CD14-positive monocyte (primary cell): ENCODE results near the gene MPC1. TPM values are rescaled to one million over a fixed set of nuclear protein-coding genes. Genes with fewer than 3 reads are reported as not detected.

ENCODE experiments used
- DNase-seq, 3 donors: peaks; one replicate each; pipeline ENCODE4 v3.0.0-alpha.2; 2011 to 2022
- H2AFZ ChIP-seq: 2 replicates; pipeline ENCODE4 v1.6.0; 2012; ENCODE audit warnings: mild to moderate bottlenecking, low read depth, low read length, inconsistent platforms; ENCODE audit not compliant: insufficient read depth, poor library complexity, severe bottlenecking
- H3K27ac ChIP-seq, 2 donors: 1 replicate in 1 of 2; 2 replicates in 1 of 2; pipeline ENCODE4 v1.5.1; 2012 to 2013; ENCODE audit warnings: low read length in 2 of 2, control low read depth in 1 of 2, inconsistent platforms in 1 of 2, low read depth in 1 of 2, mild to moderate bottlenecking in 1 of 2
- H3K27me3 ChIP-seq, 2 donors: one replicate each; pipeline versions ENCODE4 v1.6.0 to v1.6.1; 2011 to 2013; ENCODE audit warnings: low read length in 2 of 2; ENCODE audit not compliant: control insufficient read depth in 2 of 2, insufficient read depth in 2 of 2
- H3K36me3 ChIP-seq, 2 donors: replicated peaks in 1 of 2; 1 replicate in 1 of 2; 2 replicates in 1 of 2; pipeline versions ENCODE4 v1.5.1 to v1.6.1; 2012 to 2013; ENCODE audit warnings: low read length in 2 of 2, control low read depth in 1 of 2, inconsistent platforms in 1 of 2, mild to moderate bottlenecking in 1 of 2; ENCODE audit not compliant: insufficient read depth in 2 of 2, control insufficient read depth in 1 of 2
- H3K4me1 ChIP-seq, 2 donors: 1 replicate in 1 of 2; 2 replicates in 1 of 2; pipeline versions ENCODE4 v1.5.1 to v1.6.1; 2012 to 2013; ENCODE audit warnings: low read length in 2 of 2, control low read depth in 1 of 2, inconsistent platforms in 1 of 2, mild to moderate bottlenecking in 1 of 2, moderate library complexity in 1 of 2; ENCODE audit not compliant: insufficient read depth in 2 of 2, control insufficient read depth in 1 of 2
- H3K4me2 ChIP-seq: replicated peaks from 2 replicates; pipeline ENCODE3; 2012; ENCODE audit warnings: low read length, moderate library complexity, mild to moderate bottlenecking; ENCODE audit not compliant: poor library complexity, severe bottlenecking; ENCODE audit errors: extremely low read depth
- H3K4me3 ChIP-seq, 3 experiments: fragments of 200-600 bp in 1 of 3; sonication (generic) in 1 of 3; replicated peaks in 1 of 3; 1 replicate in 2 of 3; 2 replicates in 1 of 3; pipeline ENCODE4 v1.5.1; 2011 to 2013; ENCODE audit warnings: low read length in 3 of 3, mild to moderate bottlenecking in 3 of 3, control low read depth in 2 of 3, low read depth in 2 of 3, inconsistent platforms in 1 of 3, moderate library complexity in 1 of 3
- H3K79me2 ChIP-seq: 2 replicates; pipeline ENCODE4 v1.6.0; 2012; ENCODE audit warnings: mild to moderate bottlenecking, control low read depth, inconsistent platforms, low read length, moderate library complexity; ENCODE audit not compliant: insufficient read depth
- H3K9ac ChIP-seq: 2 replicates; pipeline ENCODE4 v1.6.0; 2017; ENCODE audit warnings: low read length, mild to moderate bottlenecking; ENCODE audit not compliant: insufficient read depth, poor library complexity, severe bottlenecking
- H3K9me3 ChIP-seq, 2 donors: replicated peaks in 1 of 2; 1 replicate in 1 of 2; 2 replicates in 1 of 2; pipeline versions ENCODE4 v1.5.1 to v1.6.1; 2012 to 2013; ENCODE audit warnings: low read length in 2 of 2, control low read depth in 1 of 2; ENCODE audit not compliant: control insufficient read depth in 1 of 2, insufficient read depth in 1 of 2
- H4K20me1 ChIP-seq: 2 replicates; pipeline ENCODE4 v1.6.0; 2012; ENCODE audit warnings: mild to moderate bottlenecking, low read length, control low read depth, moderate library complexity; ENCODE audit not compliant: insufficient read depth
- H3K27ac Mint-ChIP-seq, 7 donors: one replicate each; pipeline ENCODE4 v1.8.0; 2020; ENCODE audit warnings: mild to moderate bottlenecking in 7 of 7, mixed read lengths in 7 of 7, moderate library complexity in 6 of 7, inconsistent platforms in 2 of 7
- H3K27me3 Mint-ChIP-seq, 3 donors: one replicate each; pipeline ENCODE4 v1.8.0; 2021 to 2022; ENCODE audit warnings: low read depth in 3 of 3, mild to moderate bottlenecking in 3 of 3, mixed read lengths in 3 of 3, moderate library complexity in 3 of 3, inconsistent platforms in 1 of 3
- H3K36me3 Mint-ChIP-seq, 2 donors: one replicate each; pipeline ENCODE4 v1.8.0; 2020; ENCODE audit warnings: mixed read lengths in 2 of 2, inconsistent platforms in 1 of 2, mild to moderate bottlenecking in 1 of 2
- H3K4me1 Mint-ChIP-seq: one replicate; pipeline ENCODE4 v1.8.0; 2020; ENCODE audit warnings: mild to moderate bottlenecking, mixed read lengths
- H3K4me3 Mint-ChIP-seq, 2 donors: one replicate each; pipeline ENCODE4 v1.8.0; 2020; ENCODE audit warnings: mild to moderate bottlenecking in 2 of 2, mixed read lengths in 2 of 2, moderate library complexity in 1 of 2
- H3K9me3 Mint-ChIP-seq, 7 donors: one replicate each; pipeline ENCODE4 v1.8.0; 2020 to 2022; ENCODE audit warnings: mixed read lengths in 7 of 7, mild to moderate bottlenecking in 6 of 7, moderate library complexity in 6 of 7, inconsistent platforms in 2 of 7
- WGBS: methylation state at CpG from one replicate; pipeline ENCODE4 v1.1.5; 2013; ENCODE audit warnings: missing lambda C conversion rate; ENCODE audit not compliant: insufficient coverage; 5-methylcytosine and 5-hydroxymethylcytosine counted together
- intact Hi-C, 2 donors: fragments of 100-400 bp; cut with micrococcal nuclease; formaldehyde crosslinking; loops; one replicate each; pipeline versions ENCODE4 v1.15.0 to v1.15.1; 2023
- polyA plus RNA-seq, 3 donors: library from polyadenylated mRNA; depleted of rRNA in 1 of 3; unstranded in 2 of 3; stranded (reverse) in 1 of 3; fragments of 300-500 nt in 2 of 3; fragments of >200 nt in 1 of 3; fragmentation: Illumina TruSeq in 2 of 3; gene quantifications; 1 replicate in 2 of 3; 2 replicates in 1 of 3; pipeline ENCODE4 v1.2.3, GENCODE V29; 2012 to 2021
- TF ChIP-seq, protein P1 (sequence below): fragments of 200-600 bp; IDR thresholded peaks from one replicate; pipeline ENCODE4 v1.8.0; 2022; ENCODE audit warnings: antibody characterized with exemption, mild to moderate bottlenecking

The MPC1 gene
- polyA plus RNA-seq, 3 donors = 52.4 to 122 (median 104) TPM

DNA sequence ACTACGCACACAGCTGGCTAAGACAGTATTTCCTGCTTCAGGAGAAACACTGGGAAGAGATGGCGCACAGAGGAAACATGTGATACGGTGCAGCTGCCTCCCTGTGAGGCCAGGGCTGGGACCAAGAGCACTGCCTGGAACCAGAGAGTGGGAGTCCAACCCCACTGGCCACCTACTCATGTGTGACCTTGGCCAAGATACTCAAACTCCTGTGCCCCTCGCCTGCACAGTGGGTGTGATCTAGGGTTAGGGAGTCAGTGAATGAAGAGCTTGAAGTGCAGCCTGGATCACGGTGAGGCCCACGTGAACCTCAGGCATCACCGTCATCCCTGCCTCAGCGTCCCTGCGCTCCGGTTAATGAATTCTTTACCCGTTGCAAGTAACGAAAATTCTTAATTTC is 41.7 kb upstream of the MPC1 start:
- Mint-ChIP-seq H3K4me1 (peaks cover 6% of the 10 kb centered on the region), H3K9me3 (peaks cover 0 to 6% (median 2%) of the 10 kb centered on the region in 7 donors), H3K4me3 (no peak overlapping the region), H3K36me3 (peaks cover 0 to 3% of the 10 kb centered on the region in 2 donors), H3K27me3 (no peaks in the 10 kb centered on the region), H3K27ac (no peak overlapping the region)
- no peaks in the 10 kb centered on the region for H4K20me1 ChIP-seq
- H3K4me1 ChIP-seq = peaks cover 0 to 3% of the 10 kb centered on the region in 2 donors
- H3K4me3 ChIP-seq = no peak overlapping the region
- DNase-seq = no peak
- no peaks in the 10 kb centered on the region for H3K79me2 ChIP-seq
- H3K27me3 ChIP-seq = no peaks in the 10 kb centered on the region
- H2AFZ ChIP-seq = no peak overlapping the region
- no peak overlapping the region for H3K4me2 ChIP-seq
- no peak overlapping the region for H3K9ac ChIP-seq
- H3K36me3 ChIP-seq = no peaks in the 10 kb centered on the region
- no peak overlapping the region for H3K27ac ChIP-seq
- 98% methylated on average over 5 of the region's 12 CpGs for WGBS
- H3K9me3 ChIP-seq = no peaks in the 10 kb centered on the region
- intact Hi-C loops = no loop called here
- TF ChIP-seq, protein P1, sequence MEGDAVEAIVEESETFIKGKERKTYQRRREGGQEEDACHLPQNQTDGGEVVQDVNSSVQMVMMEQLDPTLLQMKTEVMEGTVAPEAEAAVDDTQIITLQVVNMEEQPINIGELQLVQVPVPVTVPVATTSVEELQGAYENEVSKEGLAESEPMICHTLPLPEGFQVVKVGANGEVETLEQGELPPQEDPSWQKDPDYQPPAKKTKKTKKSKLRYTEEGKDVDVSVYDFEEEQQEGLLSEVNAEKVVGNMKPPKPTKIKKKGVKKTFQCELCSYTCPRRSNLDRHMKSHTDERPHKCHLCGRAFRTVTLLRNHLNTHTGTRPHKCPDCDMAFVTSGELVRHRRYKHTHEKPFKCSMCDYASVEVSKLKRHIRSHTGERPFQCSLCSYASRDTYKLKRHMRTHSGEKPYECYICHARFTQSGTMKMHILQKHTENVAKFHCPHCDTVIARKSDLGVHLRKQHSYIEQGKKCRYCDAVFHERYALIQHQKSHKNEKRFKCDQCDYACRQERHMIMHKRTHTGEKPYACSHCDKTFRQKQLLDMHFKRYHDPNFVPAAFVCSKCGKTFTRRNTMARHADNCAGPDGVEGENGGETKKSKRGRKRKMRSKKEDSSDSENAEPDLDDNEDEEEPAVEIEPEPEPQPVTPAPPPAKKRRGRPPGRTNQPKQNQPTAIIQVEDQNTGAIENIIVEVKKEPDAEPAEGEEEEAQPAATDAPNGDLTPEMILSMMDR = no peak

DNA sequence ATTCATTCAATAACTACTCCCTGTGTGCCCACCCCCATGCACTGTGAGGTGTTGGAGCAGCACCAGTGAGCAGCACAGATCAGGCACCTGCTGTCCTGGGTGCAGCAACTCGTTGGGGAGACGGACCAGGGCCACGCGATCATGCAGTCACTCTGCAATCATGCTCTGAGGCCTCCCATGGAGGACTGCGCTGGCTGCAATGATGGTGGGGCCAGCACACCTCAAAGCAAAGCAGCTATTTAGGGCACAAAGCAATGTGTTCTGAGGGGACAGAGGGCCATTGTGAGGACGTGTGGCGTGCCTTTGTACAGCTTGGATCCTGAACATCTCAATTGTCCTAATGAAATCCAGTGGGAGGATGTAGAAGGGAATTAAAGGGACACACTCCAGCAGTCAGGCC is 41.0 kb upstream of the MPC1 start:
- Mint-ChIP-seq H3K4me3 (no peak overlapping the region), H3K4me1 (peaks cover 9% of the 10 kb centered on the region), H3K9me3 (peaks cover 0 to 4% (median 2%) of the 10 kb centered on the region in 7 donors), H3K27ac (no peak overlapping the region), H3K36me3 (peaks cover 0 to 3% of the 10 kb centered on the region in 2 donors), H3K27me3 (no peaks in the 10 kb centered on the region)
- no peak overlapping the region for H3K4me2 ChIP-seq
- H3K36me3 ChIP-seq = no peaks in the 10 kb centered on the region
- no peak overlapping the region for H3K9ac ChIP-seq
- no peaks in the 10 kb centered on the region for H3K9me3 ChIP-seq
- H3K27me3 ChIP-seq = no peaks in the 10 kb centered on the region
- no peak overlapping the region for H3K27ac ChIP-seq
- H2AFZ ChIP-seq = no peak overlapping the region
- DNase-seq = no peak
- 97% methylated on average over 6 of the region's 7 CpGs for WGBS
- TF ChIP-seq, protein P1 = no peak
- H3K4me1 ChIP-seq = peaks cover 0 to 3% of the 10 kb centered on the region in 2 donors
- H3K79me2 ChIP-seq = no peaks in the 10 kb centered on the region
- H3K4me3 ChIP-seq = no peak overlapping the region
- no peaks in the 10 kb centered on the region for H4K20me1 ChIP-seq
- intact Hi-C loops = no loop called here
